Diencephalon (tissue), 1 donor: ENCODE data around the gene PTGER4. TPM values are rescaled to one million over a fixed set of nuclear protein-coding genes. Genes with fewer than 3 reads are reported as not detected.

Experiments
- small RNA-seq: library from RNA; depleted of rRNA; stranded (forward); fragments of <200 nt; gene quantifications from one replicate; pipeline ENCODE3, GENCODE V24; 2014
- total RNA-seq: library from RNA; depleted of rRNA; stranded (reverse); fragments of >200 nt; gene quantifications from one replicate; pipeline ENCODE4 v1.2.3, GENCODE V29; 2014

PTGER4 gene
- 5.5 TPM for total RNA-seq

DNA sequence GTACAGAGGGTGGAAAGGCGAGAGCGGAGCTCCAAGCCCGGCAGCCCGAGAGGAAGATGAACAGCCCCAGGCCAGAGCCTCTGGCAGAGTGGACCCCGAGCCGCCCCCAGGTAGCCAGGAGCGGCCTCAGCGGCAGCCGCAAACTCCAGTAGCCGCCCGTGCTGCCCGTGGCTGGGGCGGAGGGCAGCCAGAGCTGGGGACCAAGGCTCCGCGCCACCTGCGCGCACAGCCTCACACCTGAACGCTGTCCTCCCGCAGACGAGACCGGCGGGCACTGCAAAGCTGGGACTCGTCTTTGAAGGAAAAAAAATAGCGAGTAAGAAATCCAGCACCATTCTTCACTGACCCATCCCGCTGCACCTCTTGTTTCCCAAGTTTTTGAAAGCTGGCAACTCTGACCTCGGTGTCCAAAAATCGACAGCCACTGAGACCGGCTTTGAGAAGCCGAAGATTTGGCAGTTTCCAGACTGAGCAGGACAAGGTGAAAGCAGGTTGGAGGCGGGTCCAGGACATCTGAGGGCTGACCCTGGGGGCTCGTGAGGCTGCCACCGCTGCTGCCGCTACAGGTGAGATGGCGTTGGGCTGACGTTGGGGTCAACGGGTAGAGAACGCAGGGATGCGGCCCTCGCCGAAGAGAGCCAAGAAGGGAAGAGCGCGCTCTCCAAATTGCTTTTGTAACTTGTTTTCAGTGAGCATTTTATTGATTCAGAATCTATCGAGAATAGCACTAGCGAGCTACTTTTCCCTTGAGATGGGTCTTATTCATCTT lies at the start of gene PTGER4:
PTGER4 (plus strand) TSS at position 3 of the 769 bp plus-strand sequence. CDS start 1,079 bp downstream, outside the sequence.

Small RNA genes lying within 50 kb of the gene (small RNA-seq; reads per million reads assigned to genes)
- gene RF00092 = not detected

Other genes starting within 250 kb of the PTGER4 start
- 54.2 TPM for gene TTC33, start 76.0 kb downstream of the PTGER4 start, total RNA-seq
- gene PRKAA1, start 118.5 kb downstream of the PTGER4 start, total RNA-seq = 55.6 TPM
- 822 TPM for gene RPL37, start 155.3 kb downstream of the PTGER4 start, total RNA-seq
- 1.4 TPM for gene CARD6, start 161.5 kb downstream of the PTGER4 start, total RNA-seq
- 3.9 TPM for gene C7, start 229.6 kb downstream of the PTGER4 start, total RNA-seq